ENCODE measurements around the gene RNF152. TPM values are rescaled to one million over a fixed set of nuclear protein-coding genes. Genes with fewer than 3 reads are reported as not detected.

RNF152 gene
- total RNA-seq, 4 donors from 2014 or later = 1.7 to 6.8 (median 4.4) TPM

- Histone ChIP-seq H3K27me3 (no peaks in the 10 kb centered on the region), H3K4me1 (peaks cover 0 to 7% of the 10 kb centered on the region in 2 donors), H3K27ac (peak overlapping the region in 1 of 4 donors; percentile 38), H3K9me3 (no peaks in the 10 kb centered on the region), H3K36me3 (no peaks in the 10 kb centered on the region), H3K4me3 (no peak overlapping the region)
- intact Hi-C loops (cut with DNase I; ENCODE audit: low total_unique reads) = no loop called here
- TF ChIP-seq POLR2A (IDR thresholded peaks at IDR 0.05) (no peak), CTCF (IDR thresholded peaks at IDR 0.05 in 4 of 5, conservative IDR thresholded peaks at IDR 0.05 in 1 of 5) (no peak)
- DNase-seq (no peak), ATAC-seq (no peak)
- in situ Hi-C loops (cut with MboI; ENCODE audit: low sequenced_read_pairs in 4 of 4) = no loop called here
Measured at GRCh38 chr18:61869636-61870035, 23.2 kb downstream of the RNF152 start.

DNA sequence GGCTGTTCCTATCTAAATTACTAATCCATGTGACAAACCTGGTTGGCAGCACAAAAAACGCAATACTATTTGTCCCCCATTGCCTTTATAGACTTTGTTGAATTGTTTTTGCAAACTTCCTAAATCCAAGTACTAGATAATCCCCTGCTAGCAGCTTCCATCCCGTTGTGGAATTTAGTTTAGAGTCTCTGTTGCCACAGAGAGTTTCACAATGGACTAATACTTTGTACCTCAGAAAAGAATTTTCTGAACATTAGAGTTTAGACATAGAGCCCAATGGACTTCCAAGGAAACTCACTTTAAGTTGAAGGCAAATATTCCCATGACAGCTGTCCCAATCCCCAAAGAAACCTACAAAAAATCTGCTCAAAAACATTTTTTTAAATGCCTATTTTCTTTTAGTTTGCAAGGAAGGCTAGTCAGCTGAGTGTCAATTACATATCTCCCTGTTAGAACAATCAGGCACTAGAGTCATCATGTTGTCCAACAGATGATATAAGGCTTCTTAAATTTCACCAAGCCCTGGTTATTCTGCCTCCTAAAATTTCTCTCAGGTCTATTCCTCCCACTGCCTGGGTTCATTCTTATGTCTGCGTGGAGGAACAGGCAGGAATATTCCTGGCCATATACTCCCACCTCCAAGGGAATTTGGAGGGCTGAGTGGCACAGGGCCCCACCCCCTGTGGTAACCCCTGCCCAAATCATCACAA lies 27.2 kb downstream of the RNF152 start:
- H3K4me3 ChIP-seq = no peak overlapping the region
- H3K4me1 ChIP-seq = peaks cover 0 to 7% of the 10 kb centered on the region in 2 donors
- H3K27ac ChIP-seq = peak overlapping the region in 1 of 4 donors; percentile 2
- H3K9me3 ChIP-seq = no peaks in the 10 kb centered on the region
- TF ChIP-seq CTCF (IDR thresholded peaks at IDR 0.05 in 4 of 5, conservative IDR thresholded peaks at IDR 0.05 in 1 of 5) (no peak), POLR2A (IDR thresholded peaks at IDR 0.05) (no peak)
- ATAC-seq (peak in 1 of 2 donors; percentile 62), DNase-seq (no peak)
- no peaks in the 10 kb centered on the region for H3K36me3 ChIP-seq
- no peaks in the 10 kb centered on the region for H3K27me3 ChIP-seq
- in situ Hi-C loops (cut with MboI; ENCODE audit: low sequenced_read_pairs in 4 of 4) = no loop called here
- intact Hi-C loops (cut with DNase I; ENCODE audit: low total_unique reads) = no loop called here

DNA sequence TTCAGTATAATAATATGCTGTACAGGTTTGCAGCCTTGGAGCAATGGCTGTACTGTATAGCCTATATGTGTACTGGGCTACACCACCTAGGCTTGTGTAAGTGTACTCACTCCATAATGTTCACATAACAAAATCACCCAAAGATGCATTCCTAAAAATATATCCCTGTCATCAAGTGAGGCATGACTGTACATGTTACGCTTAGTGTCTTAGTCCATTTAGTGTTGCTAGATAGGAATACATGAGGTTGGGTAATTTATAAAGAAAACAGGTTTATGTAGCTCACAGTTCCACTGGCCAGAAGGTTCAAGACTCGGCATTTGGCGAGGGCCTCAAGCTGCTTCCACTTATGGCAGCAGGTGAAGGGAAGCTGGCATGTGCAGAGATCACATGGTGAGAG lies 31.4 kb downstream of the RNF152 start:
- DNase-seq (no peak), ATAC-seq (no peak)
- no peaks in the 10 kb centered on the region for H3K36me3 ChIP-seq
- no peak for TF ChIP-seq POLR2A (IDR thresholded peaks at IDR 0.05)
- TF ChIP-seq CTCF (IDR thresholded peaks at IDR 0.05 in 4 of 5, conservative IDR thresholded peaks at IDR 0.05 in 1 of 5) = no peak
- in situ Hi-C loops (cut with MboI; ENCODE audit: low sequenced_read_pairs in 4 of 4) (no loop called here), intact Hi-C loops (cut with DNase I; ENCODE audit: low total_unique reads) (no loop called here)
- H3K9me3 ChIP-seq = no peaks in the 10 kb centered on the region
- no peak overlapping the region for H3K27ac ChIP-seq
- H3K27me3 ChIP-seq = no peaks in the 10 kb centered on the region
- peaks cover 0 to 20% of the 10 kb centered on the region in 2 donors for H3K4me1 ChIP-seq
- no peak overlapping the region for H3K4me3 ChIP-seq

DNA sequence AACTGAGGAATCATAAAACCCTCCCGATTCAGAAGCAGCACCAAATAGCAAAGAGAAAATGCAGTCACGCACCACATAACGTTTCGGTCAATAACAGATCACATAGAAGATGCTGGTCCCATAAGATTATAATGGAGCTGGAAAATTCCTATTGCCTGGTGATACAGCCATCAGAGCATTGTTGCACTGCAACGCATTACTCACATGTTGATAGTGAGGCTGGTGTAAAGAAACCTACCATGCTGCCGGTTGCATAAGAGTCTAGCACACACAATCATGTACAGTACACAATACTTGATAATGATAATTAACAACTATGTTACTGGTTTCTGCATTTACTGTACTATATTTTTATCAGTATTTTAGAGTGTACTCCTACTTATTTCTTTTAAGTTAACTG lies 32.5 kb downstream of the RNF152 start:
- ATAC-seq (no peak), DNase-seq (no peak)
- H3K9me3 ChIP-seq = no peaks in the 10 kb centered on the region
- no peaks in the 10 kb centered on the region for H3K36me3 ChIP-seq
- H3K27me3 ChIP-seq = no peaks in the 10 kb centered on the region
- TF ChIP-seq CTCF (IDR thresholded peaks at IDR 0.05 in 4 of 5, conservative IDR thresholded peaks at IDR 0.05 in 1 of 5) = no peak
- no peak for TF ChIP-seq POLR2A (IDR thresholded peaks at IDR 0.05)
- intact Hi-C loops (cut with DNase I; ENCODE audit: low total_unique reads) = no loop called here
- peaks cover 0 to 18% of the 10 kb centered on the region in 2 donors for H3K4me1 ChIP-seq
- H3K4me3 ChIP-seq = no peak overlapping the region
- H3K27ac ChIP-seq = no peak overlapping the region
- in situ Hi-C loops (cut with MboI; ENCODE audit: low sequenced_read_pairs in 4 of 4) = no loop called here

GRCh38 chr18:61859113-61859512 lies 33.7 kb downstream of the RNF152 start:
- ATAC-seq (no peak), DNase-seq (no peak)
- H3K27ac ChIP-seq = no peak overlapping the region
- in situ Hi-C loops (cut with MboI; ENCODE audit: low sequenced_read_pairs in 4 of 4) (no loop called here), intact Hi-C loops (cut with DNase I; ENCODE audit: low total_unique reads) (no loop called here)
- TF ChIP-seq CTCF (IDR thresholded peaks at IDR 0.05 in 4 of 5, conservative IDR thresholded peaks at IDR 0.05 in 1 of 5) (no peak), POLR2A (IDR thresholded peaks at IDR 0.05) (no peak)
- no peaks in the 10 kb centered on the region for H3K9me3 ChIP-seq
- no peaks in the 10 kb centered on the region for H3K36me3 ChIP-seq
- H3K4me3 ChIP-seq = no peak overlapping the region
- H3K27me3 ChIP-seq = no peaks in the 10 kb centered on the region
- peaks cover 0 to 20% of the 10 kb centered on the region in 2 donors for H3K4me1 ChIP-seq

Data from gastrocnemius medialis (tissue), 4 donors.